ENCODE measurements around the gene PLCH2. TPM values are rescaled to one million over a fixed set of nuclear protein-coding genes. Genes with fewer than 3 reads are reported as not detected.

The PLCH2 gene
- total and polyA plus RNA-seq, 2 of the 13 experiments (the other 11 are each of a cell fraction or from before 2014, with no cell fraction given): 0.15 to 0.67 TPM

GRCh38 chr1:2545754-2546514 is 69.8 kb downstream of the PLCH2 start (continued):
- TF ChIP-seq SKIL (CRISPR knock-in tag; IDR thresholded peaks at IDR 0.05; ENCODE audit: borderline replicate concordance) (no peak; the same call in 1 of the 2 replicates), MATR3 (CRISPR knock-in tag; IDR thresholded peaks at IDR 0.05) (no peak), HES4 (CRISPR knock-in tag; IDR thresholded peaks at IDR 0.05; ENCODE audit: borderline replicate concordance) (peak; percentile 85; the same call in 1 of the 2 replicates), FOXP1 (IDR thresholded peaks at IDR 0.05) (no peak), FOXP1 (CRISPR knock-in tag; IDR thresholded peaks at IDR 0.05) (no peak), ZNF770 (CRISPR knock-in tag; IDR thresholded peaks at IDR 0.05) (no peak), ZNF24 (IDR thresholded peaks at IDR 0.05) (no peak), HNRNPUL1 (IDR thresholded peaks at IDR 0.05; ENCODE audit: low read depth, low read length) (no peak), ZNF839 (CRISPR knock-in tag; IDR thresholded peaks at IDR 0.05; ENCODE audit: borderline replicate concordance) (no peak), AHR (CRISPR knock-in tag; IDR thresholded peaks at IDR 0.05) (no peak), MLLT10 (CRISPR knock-in tag; IDR thresholded peaks at IDR 0.05) (no peak), SPEN (CRISPR knock-in tag; IDR thresholded peaks at IDR 0.05; ENCODE audit: low read depth) (peak; percentile 90), ZC3H13 (CRISPR knock-in tag; IDR thresholded peaks at IDR 0.05) (no peak), SP4 (CRISPR knock-in tag; IDR thresholded peaks at IDR 0.05) (peak; percentile 47; the same call in 1 of the 2 replicates), ZFP36 (IDR thresholded peaks at IDR 0.05; ENCODE audit: borderline replicate concordance, low read depth, low read length, partially characterized antibody) (peak; percentile 90), FOXO1 (CRISPR knock-in tag; IDR thresholded peaks at IDR 0.05) (no peak), SP2 (CRISPR knock-in tag; IDR thresholded peaks at IDR 0.05) (no peak; the same call in 1 of the 2 replicates), BRCA1 (CRISPR knock-in tag; IDR thresholded peaks at IDR 0.05) (no peak), PRMT3 (CRISPR knock-in tag; IDR thresholded peaks at IDR 0.05; ENCODE audit: borderline replicate concordance, low read depth) (no peak), ATF4 (CRISPR knock-in tag; IDR thresholded peaks at IDR 0.05) (no peak), SAP130 (CRISPR knock-in tag; IDR thresholded peaks at IDR 0.05; ENCODE audit: low read depth) (peak; percentile 66), TBX3 (IDR thresholded peaks at IDR 0.05; ENCODE audit: borderline replicate concordance) (no peak), TBX2 (CRISPR knock-in tag; IDR thresholded peaks at IDR 0.05; ENCODE audit: borderline replicate concordance) (peak; percentile 63; the same call in 1 of the 2 replicates), ZZZ3 (CRISPR knock-in tag; IDR thresholded peaks at IDR 0.05; ENCODE audit: borderline replicate concordance) (no peak), ZBTB37 (CRISPR knock-in tag; IDR thresholded peaks at IDR 0.05) (no peak)

All from HepG2 (cell line).